ENCODE data around the gene DNAH9. TPM values are rescaled to one million over a fixed set of nuclear protein-coding genes. Genes with fewer than 3 reads are reported as not detected.

DNAH9 gene
- total RNA-seq, 4 donors from 2014 or later = 0.98 to 1.9 (median 1.5) TPM

DNA sequence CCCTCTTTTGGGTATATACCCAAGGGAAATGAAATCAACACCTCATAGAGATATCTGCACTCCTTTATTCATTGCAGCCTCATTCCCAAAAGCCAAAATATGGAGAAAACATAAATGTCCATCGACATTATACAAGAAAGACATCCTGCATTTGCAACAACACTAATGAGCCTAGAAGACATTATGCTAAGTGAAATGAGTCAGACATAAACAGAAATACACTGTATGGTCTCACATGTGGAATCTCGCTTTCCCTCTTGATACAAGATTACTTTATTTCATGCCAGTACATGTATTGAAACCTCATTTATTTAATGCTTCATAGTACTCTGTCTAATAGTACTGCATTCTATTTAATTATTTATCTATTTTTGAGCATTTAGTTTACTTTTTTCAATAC is 241.8 kb downstream of the DNAH9 start:
- 62 to 76% methylated on average over 2 of the region's 2 CpGs for WGBS, 2 donors
- TF ChIP-seq, protein P1, sequence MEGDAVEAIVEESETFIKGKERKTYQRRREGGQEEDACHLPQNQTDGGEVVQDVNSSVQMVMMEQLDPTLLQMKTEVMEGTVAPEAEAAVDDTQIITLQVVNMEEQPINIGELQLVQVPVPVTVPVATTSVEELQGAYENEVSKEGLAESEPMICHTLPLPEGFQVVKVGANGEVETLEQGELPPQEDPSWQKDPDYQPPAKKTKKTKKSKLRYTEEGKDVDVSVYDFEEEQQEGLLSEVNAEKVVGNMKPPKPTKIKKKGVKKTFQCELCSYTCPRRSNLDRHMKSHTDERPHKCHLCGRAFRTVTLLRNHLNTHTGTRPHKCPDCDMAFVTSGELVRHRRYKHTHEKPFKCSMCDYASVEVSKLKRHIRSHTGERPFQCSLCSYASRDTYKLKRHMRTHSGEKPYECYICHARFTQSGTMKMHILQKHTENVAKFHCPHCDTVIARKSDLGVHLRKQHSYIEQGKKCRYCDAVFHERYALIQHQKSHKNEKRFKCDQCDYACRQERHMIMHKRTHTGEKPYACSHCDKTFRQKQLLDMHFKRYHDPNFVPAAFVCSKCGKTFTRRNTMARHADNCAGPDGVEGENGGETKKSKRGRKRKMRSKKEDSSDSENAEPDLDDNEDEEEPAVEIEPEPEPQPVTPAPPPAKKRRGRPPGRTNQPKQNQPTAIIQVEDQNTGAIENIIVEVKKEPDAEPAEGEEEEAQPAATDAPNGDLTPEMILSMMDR (IDR thresholded peaks at IDR 0.05) = no peak
- TF ChIP-seq EP300 (IDR thresholded peaks at IDR 0.05) = no peak
- no peak for TF ChIP-seq POLR2A (IDR thresholded peaks at IDR 0.05)

DNA sequence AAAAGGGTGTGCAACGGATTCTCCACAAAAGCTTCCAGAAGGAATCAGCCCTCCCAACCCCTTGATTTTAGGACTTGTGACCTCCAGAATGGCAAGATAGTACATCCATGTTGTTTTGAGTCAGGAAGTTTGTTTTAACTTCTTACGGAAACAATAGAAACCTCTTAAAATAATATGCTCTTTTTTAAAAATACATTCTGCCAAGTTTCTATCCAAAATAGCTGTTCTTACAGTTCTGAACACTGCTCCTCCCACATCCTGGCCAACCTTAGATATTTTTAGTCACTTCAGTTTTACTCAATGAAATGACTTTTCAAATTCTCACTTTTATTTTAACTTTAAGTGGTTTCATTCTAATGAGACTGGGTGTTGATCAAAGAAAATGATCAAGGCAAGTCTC is 242.6 kb downstream of the DNAH9 start:
- 30 to 39% methylated on average over 2 of the region's 2 CpGs for WGBS, 2 donors
- Histone ChIP-seq H3K36me3 (no peaks in the 10 kb centered on the region), H3K9me3 (no peaks in the 10 kb centered on the region), H3K27ac (no peak overlapping the region), H3K4me1 (no peaks in the 10 kb centered on the region), H3K27me3 (no peaks in the 10 kb centered on the region), H3K4me3 (no peak overlapping the region)
- TF ChIP-seq, protein P1 (IDR thresholded peaks at IDR 0.05) = no peak
- TF ChIP-seq POLR2A (IDR thresholded peaks at IDR 0.05) (no peak), EP300 (IDR thresholded peaks at IDR 0.05) (no peak)
- no peak for DNase-seq (ENCODE audit: low spot score in 2 of 2)

More for the DNA sequence above, 241.8 kb downstream of the DNAH9 start:
- Histone ChIP-seq H3K36me3 (no peaks in the 10 kb centered on the region), H3K4me1 (no peaks in the 10 kb centered on the region), H3K27me3 (no peaks in the 10 kb centered on the region), H3K9me3 (no peaks in the 10 kb centered on the region), H3K4me3 (no peak overlapping the region), H3K27ac (no peak overlapping the region)
- DNase-seq (ENCODE audit: low spot score in 2 of 2) = no peak

DNA sequence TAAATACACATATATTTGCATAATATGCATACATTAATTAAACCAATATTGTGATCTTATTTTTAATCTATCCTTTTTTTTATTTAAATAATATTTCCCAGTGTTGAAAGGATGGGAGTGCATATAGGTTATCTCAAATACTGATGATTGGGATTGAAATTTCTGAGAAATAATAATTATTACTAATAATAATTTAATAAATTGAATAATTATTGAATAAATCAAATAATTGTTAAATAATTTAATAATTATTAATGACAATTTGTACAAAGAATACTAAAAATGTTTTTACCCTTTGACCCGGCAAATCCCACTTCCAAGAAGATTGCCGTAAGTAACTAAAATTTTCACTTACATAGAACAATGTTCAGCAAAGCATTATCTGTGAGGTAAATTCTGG is 250.1 kb downstream of the DNAH9 start:
- WGBS, 2 donors = 48 to 74% methylated on average over 2 of the region's 2 CpGs
- TF ChIP-seq EP300 (IDR thresholded peaks at IDR 0.05) (no peak), POLR2A (IDR thresholded peaks at IDR 0.05) (no peak)
- TF ChIP-seq, protein P1 (IDR thresholded peaks at IDR 0.05) = no peak
- no peaks in the 10 kb centered on the region for H3K36me3 ChIP-seq
- no peaks in the 10 kb centered on the region for H3K9me3 ChIP-seq
- no peak overlapping the region for H3K4me3 ChIP-seq
- peaks cover 0 to 12% (median 5%) of the 10 kb centered on the region in 4 donors for H3K4me1 ChIP-seq
- no peak overlapping the region for H3K27ac ChIP-seq
- no peaks in the 10 kb centered on the region for H3K27me3 ChIP-seq
- DNase-seq (ENCODE audit: low spot score in 2 of 2) = no peak

DNA sequence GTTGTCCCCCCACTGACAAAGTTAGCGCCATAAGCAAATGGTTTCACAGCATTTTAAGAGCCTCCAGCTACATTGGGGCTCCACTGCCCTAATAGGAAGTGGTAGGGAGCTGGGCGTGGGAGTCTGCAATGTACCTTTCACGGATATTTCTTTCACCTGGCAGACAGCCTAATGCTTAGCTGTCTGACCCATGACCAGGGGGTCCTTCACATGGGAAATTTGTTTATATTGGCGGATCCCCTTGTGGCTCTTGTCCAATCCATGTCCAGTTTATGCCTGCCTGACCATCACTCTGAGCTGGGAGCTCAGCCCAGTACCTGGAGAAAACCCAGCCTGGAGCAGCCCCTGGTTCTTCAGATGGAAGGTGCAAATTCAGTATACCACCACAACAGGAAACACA is 254.0 kb downstream of the DNAH9 start:
- no peak overlapping the region for H3K4me3 ChIP-seq
- TF ChIP-seq EP300 (IDR thresholded peaks at IDR 0.05) (no peak), POLR2A (IDR thresholded peaks at IDR 0.05) (no peak)
- TF ChIP-seq, protein P1 (IDR thresholded peaks at IDR 0.05) = no peak
- DNase-seq (ENCODE audit: low spot score in 2 of 2) = no peak
- H3K4me1 ChIP-seq = peaks cover 0 to 23% (median 5%) of the 10 kb centered on the region in 4 donors
- H3K36me3 ChIP-seq = no peaks in the 10 kb centered on the region
- 78 to 79% methylated on average over 4 of the region's 4 CpGs for WGBS, 2 donors
- H3K9me3 ChIP-seq = no peaks in the 10 kb centered on the region
- no peaks in the 10 kb centered on the region for H3K27me3 ChIP-seq
- no peak overlapping the region for H3K27ac ChIP-seq

DNA sequence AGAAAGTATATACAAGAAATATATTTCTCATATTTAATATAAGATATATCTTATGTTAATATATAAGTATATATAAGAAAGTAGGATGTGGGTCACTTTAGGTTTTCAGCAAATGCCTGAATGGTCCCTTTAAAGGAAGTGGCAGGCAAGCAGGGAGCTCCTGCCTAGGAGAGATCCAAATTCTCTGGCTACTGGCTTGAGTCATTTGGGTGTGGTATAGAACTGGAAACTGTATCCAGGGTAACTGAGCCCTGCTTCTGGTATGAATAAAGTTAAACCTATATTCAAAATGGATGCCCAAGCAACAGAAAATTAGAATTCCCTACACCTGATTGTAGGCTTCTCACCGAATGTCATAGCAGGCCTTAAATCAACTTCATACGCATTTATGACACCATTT is 254.6 kb downstream of the DNAH9 start:
- no peaks in the 10 kb centered on the region for H3K36me3 ChIP-seq
- DNase-seq (ENCODE audit: low spot score in 2 of 2) = no peak
- WGBS, 2 donors = 48 to 73% methylated on average over 2 of the region's 2 CpGs
- H3K4me3 ChIP-seq = no peak overlapping the region
- H3K4me1 ChIP-seq = peaks cover 0 to 23% (median 5%) of the 10 kb centered on the region in 4 donors
- TF ChIP-seq EP300 (IDR thresholded peaks at IDR 0.05) (no peak), POLR2A (IDR thresholded peaks at IDR 0.05) (no peak)
- TF ChIP-seq, protein P1 (IDR thresholded peaks at IDR 0.05) = no peak
- H3K9me3 ChIP-seq = no peaks in the 10 kb centered on the region
- peak overlapping the region in 3 of 4 donors; percentile 5 to 70 (median 41) for H3K27ac ChIP-seq
- no peaks in the 10 kb centered on the region for H3K27me3 ChIP-seq
